ENCODE data around the gene DNASE1L3. TPM values are rescaled to one million over a fixed set of nuclear protein-coding genes. Genes with fewer than 3 reads are reported as not detected.

The DNASE1L3 gene
- polyA plus RNA-seq, 1 experiment, result not detected

GRCh38 chr3:58256061-58256460 lies 45.3 kb upstream of the DNASE1L3 start:
- no peak for DNase-seq (ENCODE audit: low read depth, low spot score)
- CTCF ChIA-PET, result no interaction called here
- Histone ChIP-seq H3K4me3 (ENCODE audit: low read depth, low read length) (no peak overlapping the region), H3K9me3 (ENCODE audit: control insufficient read depth, insufficient read depth, low read length) (no peaks in the 10 kb centered on the region), H3K27me3 (ENCODE audit: control insufficient read depth, insufficient read depth, low read length) (no peaks in the 10 kb centered on the region), H3K27ac (ENCODE audit: low read depth, low read length) (no peak overlapping the region)
- TF ChIP-seq, protein P1, sequence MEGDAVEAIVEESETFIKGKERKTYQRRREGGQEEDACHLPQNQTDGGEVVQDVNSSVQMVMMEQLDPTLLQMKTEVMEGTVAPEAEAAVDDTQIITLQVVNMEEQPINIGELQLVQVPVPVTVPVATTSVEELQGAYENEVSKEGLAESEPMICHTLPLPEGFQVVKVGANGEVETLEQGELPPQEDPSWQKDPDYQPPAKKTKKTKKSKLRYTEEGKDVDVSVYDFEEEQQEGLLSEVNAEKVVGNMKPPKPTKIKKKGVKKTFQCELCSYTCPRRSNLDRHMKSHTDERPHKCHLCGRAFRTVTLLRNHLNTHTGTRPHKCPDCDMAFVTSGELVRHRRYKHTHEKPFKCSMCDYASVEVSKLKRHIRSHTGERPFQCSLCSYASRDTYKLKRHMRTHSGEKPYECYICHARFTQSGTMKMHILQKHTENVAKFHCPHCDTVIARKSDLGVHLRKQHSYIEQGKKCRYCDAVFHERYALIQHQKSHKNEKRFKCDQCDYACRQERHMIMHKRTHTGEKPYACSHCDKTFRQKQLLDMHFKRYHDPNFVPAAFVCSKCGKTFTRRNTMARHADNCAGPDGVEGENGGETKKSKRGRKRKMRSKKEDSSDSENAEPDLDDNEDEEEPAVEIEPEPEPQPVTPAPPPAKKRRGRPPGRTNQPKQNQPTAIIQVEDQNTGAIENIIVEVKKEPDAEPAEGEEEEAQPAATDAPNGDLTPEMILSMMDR (IDR thresholded peaks at IDR 0.05; ENCODE audit: low read depth, low read length), result no peak
- POLR2A ChIA-PET, result no interaction called here

GRCh38 chr3:58254144-58254543 lies 43.4 kb upstream of the DNASE1L3 start:
- Histone ChIP-seq H3K4me3 (ENCODE audit: low read depth, low read length) (no peak overlapping the region), H3K27ac (ENCODE audit: low read depth, low read length) (no peak overlapping the region), H3K27me3 (ENCODE audit: control insufficient read depth, insufficient read depth, low read length) (no peaks in the 10 kb centered on the region), H3K9me3 (ENCODE audit: control insufficient read depth, insufficient read depth, low read length) (no peaks in the 10 kb centered on the region)
- no peak for DNase-seq (ENCODE audit: low read depth, low spot score)
- TF ChIP-seq, protein P1 (IDR thresholded peaks at IDR 0.05; ENCODE audit: low read depth, low read length), result no peak
- CTCF ChIA-PET, result interaction anchor here (2.6 kb wide), 1 partner anchor 66 kb away, joined by 7 read pairs; no protein-coding TSS in a partner anchor
- POLR2A ChIA-PET, result no interaction called here

DNA sequence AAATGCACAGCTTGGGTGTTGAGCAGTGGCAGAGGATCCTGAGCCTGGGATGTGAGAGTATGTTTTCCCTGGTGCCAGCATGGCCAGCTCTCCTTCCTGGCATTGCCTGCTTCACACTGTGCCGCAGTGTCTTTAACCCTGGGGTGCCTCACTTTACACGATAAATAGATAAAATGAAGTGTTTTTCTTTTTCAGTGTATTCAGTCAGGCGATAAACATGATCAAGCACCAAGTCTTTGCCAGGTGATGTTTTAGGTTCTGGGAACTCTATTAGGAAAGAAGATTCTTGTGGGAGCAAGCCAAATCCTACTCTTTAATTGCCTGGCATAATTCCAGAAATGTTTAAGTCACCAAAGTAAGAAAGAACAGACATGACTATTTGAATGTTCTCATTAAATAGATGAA lies 40.9 kb upstream of the DNASE1L3 start:
- no peak for DNase-seq (ENCODE audit: low read depth, low spot score)
- no peaks in the 10 kb centered on the region for H3K27me3 ChIP-seq (ENCODE audit: control insufficient read depth, insufficient read depth, low read length)
- TF ChIP-seq, protein P1 (IDR thresholded peaks at IDR 0.05; ENCODE audit: low read depth, low read length), result no peak
- ChIA-PET POLR2A (no interaction called here), CTCF (interaction anchor here (2.5 kb wide), 1 partner anchor 34 kb away, joined by 10 read pairs; no protein-coding TSS in a partner anchor)
- no peak overlapping the region for H3K27ac ChIP-seq (ENCODE audit: low read depth, low read length)
- no peak overlapping the region for H3K4me3 ChIP-seq (ENCODE audit: low read depth, low read length)
- no peaks in the 10 kb centered on the region for H3K9me3 ChIP-seq (ENCODE audit: control insufficient read depth, insufficient read depth, low read length)

GRCh38 chr3:58250093-58250707 lies 39.4 kb upstream of the DNASE1L3 start:
- Histone ChIP-seq H3K4me3 (ENCODE audit: low read depth, low read length) (no peak overlapping the region), H3K27ac (ENCODE audit: low read depth, low read length) (no peak overlapping the region), H3K9me3 (ENCODE audit: control insufficient read depth, insufficient read depth, low read length) (no peaks in the 10 kb centered on the region), H3K27me3 (ENCODE audit: control insufficient read depth, insufficient read depth, low read length) (no peaks in the 10 kb centered on the region)
- ChIA-PET CTCF (interaction anchor here (0.8 to 2.5 kb wide), 5 partner anchors 12 to 88 kb away, joined by 3 to 10 read pairs (median 4); partner anchors contain the start of genes ABHD6, HTD2 and RPP14), POLR2A (no interaction called here)
- TF ChIP-seq, protein P1 (IDR thresholded peaks at IDR 0.05; ENCODE audit: low read depth, low read length), result peak; percentile 0; the same call in 1 of the 2 replicates
- DNase-seq (ENCODE audit: low read depth, low spot score), result no peak

GRCh38 chr3:58249358-58250092 lies 38.8 kb upstream of the DNASE1L3 start:
- Histone ChIP-seq H3K27me3 (ENCODE audit: control insufficient read depth, insufficient read depth, low read length) (no peaks in the 10 kb centered on the region), H3K4me3 (ENCODE audit: low read depth, low read length) (no peak overlapping the region), H3K9me3 (ENCODE audit: control insufficient read depth, insufficient read depth, low read length) (no peaks in the 10 kb centered on the region), H3K27ac (ENCODE audit: low read depth, low read length) (peak overlapping the region; percentile 47)
- CTCF ChIA-PET, result interaction anchor here (0.8 to 2.5 kb wide), 4 partner anchors 32 to 88 kb away, joined by 3 to 10 read pairs (median 4); partner anchors contain the start of genes HTD2 and RPP14
- TF ChIP-seq, protein P1 (IDR thresholded peaks at IDR 0.05; ENCODE audit: low read depth, low read length), result peak; percentile 49
- no peak for DNase-seq (ENCODE audit: low read depth, low spot score)
- POLR2A ChIA-PET, result no interaction called here
